OCI-LY1 (cell line): ENCODE results near the gene NBPF4.
"Not testable (repeated sequence)": the region's sequence is repeated elsewhere in the genome, so short reads cannot be mapped to it uniquely, and the experiment has no call there.

Experiments
- H2AFZ ChIP-seq: fragments of 200-600 bp; sonication (generic), shearing (Covaris generic); 2 replicates; pipeline ENCODE4 v1.6.0; 2014; ENCODE audit warnings: antibody characterized with exemption, mild to moderate bottlenecking, low read length
- H3F3A ChIP-seq: fragments of 200-600 bp; sonication (generic), shearing (Covaris generic); 2 replicates; pipeline ENCODE4 v1.6.0; 2014; ENCODE audit warnings: mild to moderate bottlenecking, antibody characterized with exemption, low read length, moderate library complexity; ENCODE audit not compliant: insufficient read depth
- H3K27ac ChIP-seq: fragments of 200-600 bp; sonication (generic); 2 replicates; pipeline ENCODE4 v1.5.1; 2014; ENCODE audit warnings: low read length, mixed run types, mild to moderate bottlenecking, low read depth; ENCODE audit not compliant: poor library complexity, severe bottlenecking
- H3K27me3 ChIP-seq: fragments of 200-600 bp; sonication (generic); 2 replicates; pipeline ENCODE4 v1.6.0; 2014; ENCODE audit warnings: antibody characterized with exemption, mild to moderate bottlenecking, low read length, moderate library complexity; ENCODE audit not compliant: insufficient read depth
- H3K36me3 ChIP-seq: fragments of 200-600 bp; sonication (generic); 2 replicates; pipeline ENCODE4 v1.6.1; 2014; ENCODE audit warnings: mild to moderate bottlenecking, antibody characterized with exemption, low read length, moderate library complexity, mixed read lengths; ENCODE audit not compliant: insufficient read depth
- H3K4me1 ChIP-seq: fragments of 200-600 bp; sonication (generic); 2 replicates; pipeline ENCODE4 v1.5.1; 2014; ENCODE audit warnings: mild to moderate bottlenecking, low read length, moderate library complexity; ENCODE audit not compliant: insufficient read depth, severe bottlenecking
- H3K4me2 ChIP-seq: fragments of 200-600 bp; sonication (generic), shearing (Covaris generic); 2 replicates; pipeline ENCODE4 v1.6.1; 2014; ENCODE audit warnings: low read length
- H3K4me3 ChIP-seq: fragments of 200-600 bp; sonication (generic); 2 replicates; pipeline ENCODE4 v1.5.1; 2014; ENCODE audit warnings: low read length, low read depth, mild to moderate bottlenecking, mixed read lengths; ENCODE audit not compliant: poor library complexity, severe bottlenecking
- H3K79me2 ChIP-seq: fragments of 200-600 bp; shearing (Covaris generic); 2 replicates; pipeline ENCODE4 v1.6.1; 2016; ENCODE audit warnings: mixed run types, low read length, mixed read lengths; ENCODE audit not compliant: insufficient read depth
- H3K9ac ChIP-seq: fragments of 200-600 bp; sonication (generic), shearing (Covaris generic); 2 replicates; pipeline ENCODE4 v1.6.1; 2014; ENCODE audit warnings: mild to moderate bottlenecking, low read length, mixed read lengths
- H3K9me2 ChIP-seq: fragments of 200-600 bp; sonication (generic), shearing (Covaris generic); 2 replicates; pipeline ENCODE4 v1.6.1; 2014; ENCODE audit warnings: low read depth, mild to moderate bottlenecking, low read length, mixed read lengths
- H3K9me3 ChIP-seq: fragments of 200-600 bp; shearing (Covaris generic); 2 replicates; pipeline ENCODE4 v1.6.1; 2014; ENCODE audit warnings: low read length, mixed read lengths
- H4K20me1 ChIP-seq: fragments of 200-600 bp; sonication (generic), shearing (Covaris generic); 2 replicates; pipeline ENCODE4 v1.6.0; 2016; ENCODE audit warnings: mild to moderate bottlenecking, low read length; ENCODE audit not compliant: insufficient read depth

Gene NBPF4

DNA sequence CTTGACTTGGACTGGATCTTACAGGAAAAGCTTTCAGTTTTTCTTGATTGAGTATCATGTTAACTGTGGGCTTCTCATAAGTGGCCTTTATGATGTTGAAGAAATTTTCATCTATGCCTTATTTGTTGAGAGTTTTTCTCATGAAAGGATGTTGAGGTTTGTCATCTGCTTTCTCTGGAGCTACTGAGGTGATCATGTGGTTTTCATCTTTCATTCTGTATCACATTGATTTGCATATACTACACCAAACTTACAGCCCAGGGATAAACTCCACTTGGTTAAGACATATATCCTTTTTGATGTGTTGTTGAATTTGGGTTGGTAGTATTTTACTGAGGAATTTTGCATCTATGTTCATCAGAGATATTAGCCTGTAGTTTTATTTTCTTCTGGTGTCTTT is 11.6 kb upstream of the NBPF4 start:
- not testable (repeated sequence) for H3K4me3 ChIP-seq, H3K4me1 ChIP-seq, H4K20me1 ChIP-seq, H3K79me2 ChIP-seq, H3K9me3 ChIP-seq, H3K9ac ChIP-seq, H3K36me3 ChIP-seq, H3K27me3 ChIP-seq, H3K4me2 ChIP-seq, H2AFZ ChIP-seq, H3F3A ChIP-seq, H3K27ac ChIP-seq, H3K9me2 ChIP-seq

DNA sequence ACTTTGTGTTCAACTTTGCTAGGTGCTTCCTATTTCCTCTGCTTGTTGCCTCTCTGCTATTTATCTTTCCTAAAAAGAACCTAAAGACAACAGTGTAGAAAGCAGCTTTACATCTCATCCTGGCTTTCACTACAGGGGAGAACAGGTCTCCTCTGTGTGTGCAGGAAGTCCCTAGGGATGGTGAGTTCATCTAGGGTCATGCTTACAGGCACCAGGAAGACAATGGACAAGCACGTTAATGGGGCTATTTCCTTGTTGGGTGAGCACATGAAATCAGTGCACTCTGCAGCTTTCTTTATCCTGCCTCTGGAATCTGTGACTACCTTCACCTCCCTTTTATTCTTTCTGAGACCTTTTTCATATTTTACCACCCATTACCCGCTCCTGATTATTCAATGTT is 4.5 kb downstream of the NBPF4 start:
- not testable (repeated sequence) for H3K9ac ChIP-seq, H3K79me2 ChIP-seq, H3K27ac ChIP-seq, H3K4me1 ChIP-seq, H3K36me3 ChIP-seq, H4K20me1 ChIP-seq, H3K4me2 ChIP-seq, H3K9me2 ChIP-seq, H3K4me3 ChIP-seq, H3F3A ChIP-seq, H3K9me3 ChIP-seq, H2AFZ ChIP-seq, H3K27me3 ChIP-seq

- not testable (repeated sequence) for H3K9me2 ChIP-seq, H3K9me3 ChIP-seq, H3F3A ChIP-seq, H3K27me3 ChIP-seq, H3K79me2 ChIP-seq, H3K4me1 ChIP-seq, H3K27ac ChIP-seq, H3K36me3 ChIP-seq, H3K4me2 ChIP-seq, H2AFZ ChIP-seq, H3K9ac ChIP-seq, H4K20me1 ChIP-seq, H3K4me3 ChIP-seq
Measured at GRCh38 chr1:108235308-108235707, 8.6 kb downstream of the NBPF4 start.

- not testable (repeated sequence) for H3K79me2 ChIP-seq, H3K9me3 ChIP-seq, H2AFZ ChIP-seq, H3K4me3 ChIP-seq, H3F3A ChIP-seq, H3K4me1 ChIP-seq, H3K27me3 ChIP-seq, H3K4me2 ChIP-seq, H3K36me3 ChIP-seq, H3K9ac ChIP-seq, H4K20me1 ChIP-seq, H3K9me2 ChIP-seq, H3K27ac ChIP-seq
Measured at GRCh38 chr1:108232183-108232582, 11.7 kb downstream of the NBPF4 start.

- H3K27ac ChIP-seq, H3F3A ChIP-seq, H3K4me1 ChIP-seq: not testable (repeated sequence)
Measured at GRCh38 chr1:108229976-108230375, 13.9 kb downstream of the NBPF4 start.

GRCh38 chr1:108227772-108228171 is 16.1 kb downstream of the NBPF4 start:
- H3K4me1 ChIP-seq, H3K4me2 ChIP-seq, H3K27ac ChIP-seq, H3K79me2 ChIP-seq, H3K9me3 ChIP-seq, H3K9me2 ChIP-seq, H2AFZ ChIP-seq, H3K4me3 ChIP-seq, H3K9ac ChIP-seq, H3K27me3 ChIP-seq, H3K36me3 ChIP-seq, H4K20me1 ChIP-seq, H3F3A ChIP-seq: not testable (repeated sequence)

More at GRCh38 chr1:108229976-108230375, 13.9 kb downstream of the NBPF4 start:
- not testable (repeated sequence) for H4K20me1 ChIP-seq, H3K9me2 ChIP-seq, H3K4me2 ChIP-seq, H3K9me3 ChIP-seq, H2AFZ ChIP-seq, H3K9ac ChIP-seq, H3K36me3 ChIP-seq, H3K4me3 ChIP-seq, H3K27me3 ChIP-seq, H3K79me2 ChIP-seq

DNA sequence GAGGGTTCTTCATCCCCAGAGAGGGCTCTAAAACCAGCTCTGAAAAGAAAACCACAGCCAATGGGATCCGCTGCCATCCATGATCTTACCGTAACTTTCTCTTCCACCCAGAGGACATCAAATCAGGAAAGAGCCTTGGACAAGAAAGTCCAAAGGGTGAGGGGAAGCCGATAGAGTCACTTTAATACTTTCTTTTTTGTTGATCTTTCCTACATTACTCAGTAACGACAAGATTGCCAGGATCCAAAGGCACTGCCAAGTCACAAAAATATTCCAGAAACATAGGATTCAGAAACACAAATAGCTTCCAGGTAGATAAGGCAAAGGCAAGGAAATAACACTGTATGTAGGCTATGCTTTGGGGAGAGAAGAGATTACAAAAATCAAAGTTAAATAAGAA is 17.0 kb downstream of the NBPF4 start:
- not testable (repeated sequence) for H3K4me1 ChIP-seq, H3K36me3 ChIP-seq, H4K20me1 ChIP-seq, H3F3A ChIP-seq, H3K27ac ChIP-seq, H3K79me2 ChIP-seq, H3K27me3 ChIP-seq, H2AFZ ChIP-seq, H3K4me2 ChIP-seq, H3K9me2 ChIP-seq, H3K9ac ChIP-seq, H3K9me3 ChIP-seq, H3K4me3 ChIP-seq

DNA sequence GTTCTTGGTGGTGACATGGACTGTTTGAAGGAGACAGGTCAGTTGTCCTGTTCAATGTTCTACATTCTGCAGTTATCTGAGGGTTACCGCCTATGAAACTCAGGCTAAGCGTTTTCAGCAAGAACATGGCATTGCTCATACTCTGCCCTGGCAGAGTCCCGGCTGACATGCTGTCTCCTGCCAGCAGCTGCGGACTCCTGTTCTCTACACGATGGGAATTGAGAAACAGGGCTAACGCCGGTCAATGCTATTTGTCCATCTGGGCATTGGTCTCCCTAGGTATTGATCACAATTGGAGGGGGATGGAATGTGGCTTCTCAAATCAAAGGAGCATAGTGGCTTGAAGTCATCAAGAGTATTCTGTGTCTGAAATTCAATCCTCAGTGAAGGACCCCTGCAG is 20.6 kb downstream of the NBPF4 start:
- H3K79me2 ChIP-seq, H3K27ac ChIP-seq, H3F3A ChIP-seq, H3K9me2 ChIP-seq, H3K9me3 ChIP-seq, H3K9ac ChIP-seq, H3K4me3 ChIP-seq, H3K36me3 ChIP-seq, H4K20me1 ChIP-seq, H3K27me3 ChIP-seq, H3K4me1 ChIP-seq, H2AFZ ChIP-seq, H3K4me2 ChIP-seq: not testable (repeated sequence)
